Activated CD8-positive, alpha-beta T cell treated with anti-CD3 and anti-CD28 coated beads for 36 hours (primary cell): ENCODE results near the gene UPK1B. TPM values are rescaled to one million over a fixed set of nuclear protein-coding genes. Genes with fewer than 3 reads are reported as not detected.
A peak's percentile ranks its signal among the peaks of the same experiment; 100 is the strongest.

Source experiments
- ATAC-seq: fragments of 200-7000 bp; cut with Tn5 transposase; one replicate; pipeline ENCODE4 v1.10.0; 2021; ENCODE audit warnings: mild to moderate bottlenecking, moderate library complexity
- CTCF ChIA-PET: fragments of 350-600 bp; sonication (Branson Sonifier 250); formaldehyde crosslinking; loops from one replicate; lab custom pipeline; 2021; ENCODE audit warnings: antibody characterized with exemption; lab: Charles Lee
- POLR2A ChIA-PET: fragments of 350-600 bp; sonication (Branson Sonifier 250); formaldehyde crosslinking; loops from one replicate; lab custom pipeline; 2021; ENCODE audit warnings: antibody characterized with exemption; lab: Charles Lee
- DNase-seq: peaks from one replicate; pipeline ENCODE4 v3.0.0-alpha.2; 2020
- H3K27ac Mint-ChIP-seq: one replicate; pipeline ENCODE4 v1.8.0; 2021; ENCODE audit warnings: mild to moderate bottlenecking, mixed read lengths
- H3K27me3 Mint-ChIP-seq: one replicate; pipeline ENCODE4 v1.8.0; 2021; ENCODE audit warnings: mixed read lengths
- H3K36me3 Mint-ChIP-seq: one replicate; pipeline ENCODE4 v1.8.0; 2021; ENCODE audit warnings: low read depth, mixed read lengths
- H3K4me1 Mint-ChIP-seq: one replicate; pipeline ENCODE4 v1.8.0; 2021; ENCODE audit warnings: low read depth, mixed read lengths
- H3K4me3 Mint-ChIP-seq: one replicate; pipeline ENCODE4 v1.8.0; 2021; ENCODE audit warnings: mild to moderate bottlenecking, moderate library complexity, mixed read lengths
- H3K9me3 Mint-ChIP-seq: one replicate; pipeline ENCODE4 v1.8.0; 2021; ENCODE audit warnings: mixed read lengths
- CTCF ChIP-seq: fragments of 200-600 bp; IDR thresholded peaks from one replicate; pipeline ENCODE4 v1.8.0; 2022; ENCODE audit warnings: antibody characterized with exemption, mild to moderate bottlenecking
- intact Hi-C: fragments of 100-400 bp; cut with micrococcal nuclease; formaldehyde crosslinking; loops from one replicate; pipeline ENCODE4 v1.10.0; 2022
- total RNA-seq, 2 experiments: library from RNA; stranded (reverse); gene quantifications; one replicate each; pipeline ENCODE4 v1.2.3, GENCODE V29; 2021

UPK1B gene
- total RNA-seq, 2 experiments from 2014 or later, result not detected

- POLR2A ChIA-PET, result interaction anchor here (1.2 kb wide), 1 partner anchor 10 kb away, joined by 3 read pairs; the partner anchor contains the start of gene B4GALT4
- no peak for ATAC-seq
Measured at GRCh38 chr3:119230071-119230470, 56.7 kb downstream of the UPK1B start.

GRCh38 chr3:119230745-119231144 is 57.3 kb downstream of the UPK1B start:
- Mint-ChIP-seq H3K9me3 (no peaks in the 10 kb centered on the region), H3K4me3 (no peak overlapping the region), H3K27me3 (no peaks in the 10 kb centered on the region), H3K27ac (no peak overlapping the region), H3K36me3 (peaks cover 59% of the 10 kb centered on the region), H3K4me1 (peaks cover 26% of the 10 kb centered on the region)
- no peak for ATAC-seq
- TF ChIP-seq CTCF, result no peak
- CTCF ChIA-PET, result interaction anchor here (1.3 to 1.5 kb wide), 2 partner anchors 10 to 347 kb away, joined by 4 to 8 read pairs; partner anchors contain the start of gene B4GALT4
- no peak for DNase-seq
- POLR2A ChIA-PET, result interaction anchor here (1.2 kb wide), 1 partner anchor 9 kb away, joined by 3 read pairs; the partner anchor contains the start of gene B4GALT4
- intact Hi-C loops, result no loop called here

More at GRCh38 chr3:119230071-119230470, 56.7 kb downstream of the UPK1B start:
- Mint-ChIP-seq H3K27ac (no peak overlapping the region), H3K4me3 (no peak overlapping the region), H3K9me3 (no peaks in the 10 kb centered on the region), H3K27me3 (no peaks in the 10 kb centered on the region), H3K36me3 (peaks cover 53% of the 10 kb centered on the region), H3K4me1 (peaks cover 21% of the 10 kb centered on the region)
- no peak for DNase-seq
- no peak for TF ChIP-seq CTCF
- CTCF ChIA-PET, result interaction anchor here (1.5 kb wide), 1 partner anchor 346 kb away, joined by 4 read pairs; no protein-coding TSS in a partner anchor
- intact Hi-C loops, result no loop called here

- no peak for TF ChIP-seq CTCF
- Mint-ChIP-seq H3K9me3 (no peaks in the 10 kb centered on the region), H3K4me1 (peaks cover 51% of the 10 kb centered on the region), H3K4me3 (no peak overlapping the region), H3K27ac (peak overlapping the region; percentile 59), H3K27me3 (no peaks in the 10 kb centered on the region), H3K36me3 (peaks cover 48% of the 10 kb centered on the region)
- ATAC-seq (no peak), DNase-seq (no peak)
- CTCF ChIA-PET, result no interaction called here
- intact Hi-C loops, result no loop called here
- POLR2A ChIA-PET, result interaction anchor here (1.3 kb wide), 1 partner anchor 15 kb away, joined by 4 read pairs; no protein-coding TSS in a partner anchor
Measured at GRCh38 chr3:119234610-119235009, 61.2 kb downstream of the UPK1B start.

- no peak for ATAC-seq
- no peak for TF ChIP-seq CTCF
- Mint-ChIP-seq H3K9me3 (no peaks in the 10 kb centered on the region), H3K27me3 (no peaks in the 10 kb centered on the region), H3K36me3 (peaks cover 42% of the 10 kb centered on the region), H3K4me1 (peaks cover 56% of the 10 kb centered on the region), H3K27ac (peak overlapping the region; percentile 59), H3K4me3 (no peak overlapping the region)
- ChIA-PET POLR2A (no interaction called here), CTCF (no interaction called here)
- intact Hi-C loops, result no loop called here
- DNase-seq, result no peak
Measured at GRCh38 chr3:119235151-119235550, 61.8 kb downstream of the UPK1B start.

GRCh38 chr3:119236756-119237155 is 63.4 kb downstream of the UPK1B start:
- Mint-ChIP-seq H3K4me1 (peaks cover 56% of the 10 kb centered on the region), H3K36me3 (peaks cover 34% of the 10 kb centered on the region), H3K4me3 (peak overlapping the region; percentile 10), H3K9me3 (no peaks in the 10 kb centered on the region), H3K27me3 (no peaks in the 10 kb centered on the region), H3K27ac (peak overlapping the region; percentile 82)
- no peak for ATAC-seq
- peak; percentile 33 for DNase-seq
- ChIA-PET POLR2A (interaction anchor here (0.7 to 0.8 kb wide), 2 partner anchors 10 to 675 kb away, joined by 3 to 5 read pairs; no protein-coding TSS in a partner anchor), CTCF (interaction anchor here (1.4 to 1.8 kb wide), 3 partner anchors 10 to 353 kb away, joined by 3 to 12 read pairs (median 5); no protein-coding TSS in a partner anchor)
- TF ChIP-seq CTCF, result no peak
- intact Hi-C loops, result no loop called here
